ACC112 (cell line): ENCODE measurements around the gene CCDC24.

Experiments
- H2AFZ ChIP-seq: fragments of 200-600 bp; sonication (generic); one replicate; pipeline ENCODE4 v1.6.0; 2017; ENCODE audit warnings: antibody characterized with exemption, low read length; ENCODE audit not compliant: unreplicated experiment
- H3K27ac ChIP-seq: fragments of 200-600 bp; sonication (generic); 2 replicates; pipeline ENCODE4 v1.5.1; 2014; ENCODE audit warnings: low read depth, mild to moderate bottlenecking, antibody characterized with exemption, low read length, moderate library complexity
- H3K27me3 ChIP-seq: fragments of 200-600 bp; sonication (generic); 2 replicates; pipeline ENCODE4 v1.6.1; 2014; ENCODE audit warnings: mild to moderate bottlenecking, antibody characterized with exemption, low read length, moderate library complexity, mixed read lengths; ENCODE audit not compliant: insufficient read depth
- H3K36me3 ChIP-seq: fragments of 200-600 bp; sonication (generic); 2 replicates; pipeline ENCODE4 v1.6.1; 2016; ENCODE audit warnings: mild to moderate bottlenecking, antibody characterized with exemption, low read length, moderate library complexity, mixed read lengths; ENCODE audit not compliant: insufficient read depth
- H3K4me1 ChIP-seq: fragments of 200-600 bp; sonication (generic); one replicate; pipeline ENCODE4 v1.6.1; 2016; ENCODE audit warnings: low read length, mixed read lengths; ENCODE audit not compliant: insufficient read depth, unreplicated experiment, control insufficient read depth
- H3K4me3 ChIP-seq: fragments of 200-600 bp; sonication (generic); 2 replicates; pipeline ENCODE4 v1.5.1; 2014; ENCODE audit warnings: mild to moderate bottlenecking, low read depth, low read length
- H3K79me2 ChIP-seq: fragments of 200-600 bp; sonication (generic); one replicate; pipeline ENCODE4 v1.6.0; 2016; ENCODE audit warnings: low read length; ENCODE audit not compliant: control insufficient read depth, unreplicated experiment, insufficient read depth

The CCDC24 gene

GRCh38 chr1:43981135-43981491 lies 10.3 kb upstream of the CCDC24 start:
- H3K27me3 ChIP-seq: no peaks in the 10 kb centered on the region
- H3K79me2 ChIP-seq: peaks cover 51% of the 10 kb centered on the region
- H3K4me1 ChIP-seq: peaks cover 34% of the 10 kb centered on the region
- peaks cover 10% of the 10 kb centered on the region; the same call in 1 of the 2 replicates for H3K36me3 ChIP-seq
- H2AFZ ChIP-seq: no peak overlapping the region
- H3K27ac ChIP-seq: no peak overlapping the region
- no peak overlapping the region; the same call in 1 of the 2 replicates for H3K4me3 ChIP-seq

- H3K4me1 ChIP-seq: peaks cover 29% of the 10 kb centered on the region
- H3K36me3 ChIP-seq: peaks cover 8% of the 10 kb centered on the region; the same call in 1 of the 2 replicates
- no peak overlapping the region for H3K4me3 ChIP-seq
- H2AFZ ChIP-seq: no peak overlapping the region
- no peaks in the 10 kb centered on the region for H3K27me3 ChIP-seq
- no peak overlapping the region for H3K27ac ChIP-seq
- peaks cover 46% of the 10 kb centered on the region for H3K79me2 ChIP-seq
Measured at GRCh38 chr1:43981636-43982035, 9.8 kb upstream of the CCDC24 start.

GRCh38 chr1:43982241-43982640 lies 9.2 kb upstream of the CCDC24 start:
- peaks cover 39% of the 10 kb centered on the region for H3K79me2 ChIP-seq
- no peak overlapping the region for H2AFZ ChIP-seq
- no peak overlapping the region for H3K4me3 ChIP-seq
- no peaks in the 10 kb centered on the region for H3K27me3 ChIP-seq
- H3K27ac ChIP-seq: no peak overlapping the region
- peaks cover 24% of the 10 kb centered on the region for H3K4me1 ChIP-seq
- H3K36me3 ChIP-seq: peaks cover 8% of the 10 kb centered on the region; the same call in 1 of the 2 replicates

GRCh38 chr1:43982808-43983207 lies 8.6 kb upstream of the CCDC24 start:
- Histone ChIP-seq H3K27ac (no peak overlapping the region), H3K79me2 (peaks cover 34% of the 10 kb centered on the region), H3K4me1 (peaks cover 18% of the 10 kb centered on the region), H2AFZ (no peak overlapping the region), H3K27me3 (no peaks in the 10 kb centered on the region), H3K36me3 (peaks cover 7% of the 10 kb centered on the region; the same call in 1 of the 2 replicates), H3K4me3 (no peak overlapping the region)

GRCh38 chr1:43983253-43983899 lies 8.0 kb upstream of the CCDC24 start:
- Histone ChIP-seq H3K27me3 (no peaks in the 10 kb centered on the region), H3K4me1 (peaks cover 12% of the 10 kb centered on the region), H3K79me2 (peaks cover 32% of the 10 kb centered on the region), H3K36me3 (peaks cover 4% of the 10 kb centered on the region; the same call in 1 of the 2 replicates), H3K4me3 (no peak overlapping the region), H3K27ac (no peak overlapping the region), H2AFZ (no peak overlapping the region)

GRCh38 chr1:43984855-43985254 lies 6.5 kb upstream of the CCDC24 start:
- Histone ChIP-seq H2AFZ (no peak overlapping the region), H3K79me2 (peaks cover 21% of the 10 kb centered on the region), H3K4me1 (peaks cover 9% of the 10 kb centered on the region), H3K27ac (no peak overlapping the region), H3K36me3 (peaks cover 4% of the 10 kb centered on the region; the same call in 1 of the 2 replicates), H3K27me3 (no peaks in the 10 kb centered on the region), H3K4me3 (no peak overlapping the region)

GRCh38 chr1:43985984-43986595 lies 5.3 kb upstream of the CCDC24 start:
- Histone ChIP-seq H3K27me3 (no peaks in the 10 kb centered on the region), H3K4me3 (no peak overlapping the region), H3K4me1 (peaks cover 8% of the 10 kb centered on the region), H2AFZ (no peak overlapping the region), H3K36me3 (peaks cover 4% of the 10 kb centered on the region; the same call in 1 of the 2 replicates), H3K79me2 (peaks cover 9% of the 10 kb centered on the region), H3K27ac (no peak overlapping the region)

GRCh38 chr1:43986712-43987111 lies 4.7 kb upstream of the CCDC24 start:
- no peak overlapping the region for H3K27ac ChIP-seq
- peaks cover 4% of the 10 kb centered on the region; the same call in 1 of the 2 replicates for H3K36me3 ChIP-seq

GRCh38 chr1:43987159-43987902 lies 4.1 kb upstream of the CCDC24 start:
- Histone ChIP-seq H3K79me2 (peaks cover 4% of the 10 kb centered on the region), H3K27ac (no peak overlapping the region), H3K27me3 (no peaks in the 10 kb centered on the region), H3K4me3 (no peak overlapping the region), H2AFZ (no peak overlapping the region), H3K36me3 (peaks cover 4% of the 10 kb centered on the region; the same call in 1 of the 2 replicates), H3K4me1 (peaks cover 7% of the 10 kb centered on the region)

More at GRCh38 chr1:43986712-43987111, 4.7 kb upstream of the CCDC24 start:
- Histone ChIP-seq H3K27me3 (no peaks in the 10 kb centered on the region), H3K4me1 (peaks cover 7% of the 10 kb centered on the region), H3K4me3 (no peak overlapping the region), H2AFZ (no peak overlapping the region), H3K79me2 (peaks cover 4% of the 10 kb centered on the region)

GRCh38 chr1:43990271-43991199 lies 864 bp upstream of the CCDC24 start:
- Histone ChIP-seq H3K4me1 (peaks cover 7% of the 10 kb centered on the region), H3K79me2 (no peaks in the 10 kb centered on the region), H3K36me3 (peaks cover 4% of the 10 kb centered on the region; the same call in 1 of the 2 replicates), H3K27ac (peak overlapping the region; percentile 42; the same call in 1 of the 2 replicates), H3K4me3 (peak overlapping the region; percentile 80), H2AFZ (no peak overlapping the region), H3K27me3 (no peaks in the 10 kb centered on the region)
